ENCODE measurements around the gene NGEF. TPM values are rescaled to one million over a fixed set of nuclear protein-coding genes. Genes with fewer than 3 reads are reported as not detected.
A peak's percentile ranks its signal among the peaks of the same experiment; 100 is the strongest.

NGEF gene
- total RNA-seq, 2 experiments from 2014 or later: not detected

- Mint-ChIP-seq H3K4me1 (ENCODE audit: low read depth) (peaks cover 15% of the 10 kb centered on the region), H3K4me3 (no peak overlapping the region), H3K9me3 (no peaks in the 10 kb centered on the region), H3K27ac (no peak overlapping the region), H3K36me3 (ENCODE audit: low read depth) (peaks cover 87% of the 10 kb centered on the region), H3K27me3 (no peaks in the 10 kb centered on the region)
- Histone ChIP-seq H3K27ac (ENCODE audit: low read depth in 1 of 2, low read length in 2 of 2) (no peak overlapping the region), H3K4me3 (ENCODE audit: low read length) (no peak overlapping the region), H3K27me3 (ENCODE audit: control insufficient read depth in 1 of 2, insufficient read depth in 2 of 2, low read length in 2 of 2) (no peaks in the 10 kb centered on the region), H3K36me3 (ENCODE audit: insufficient read depth, low read length) (peaks cover 91% of the 10 kb centered on the region), H3K4me1 (ENCODE audit: insufficient read depth, low read length) (no peaks in the 10 kb centered on the region), H3K9me3 (ENCODE audit: control insufficient read depth in 1 of 2, insufficient read depth in 1 of 2, low read length in 2 of 2) (no peaks in the 10 kb centered on the region)
- POLR2A ChIA-PET: no interaction called here
- TF ChIP-seq, protein P1, sequence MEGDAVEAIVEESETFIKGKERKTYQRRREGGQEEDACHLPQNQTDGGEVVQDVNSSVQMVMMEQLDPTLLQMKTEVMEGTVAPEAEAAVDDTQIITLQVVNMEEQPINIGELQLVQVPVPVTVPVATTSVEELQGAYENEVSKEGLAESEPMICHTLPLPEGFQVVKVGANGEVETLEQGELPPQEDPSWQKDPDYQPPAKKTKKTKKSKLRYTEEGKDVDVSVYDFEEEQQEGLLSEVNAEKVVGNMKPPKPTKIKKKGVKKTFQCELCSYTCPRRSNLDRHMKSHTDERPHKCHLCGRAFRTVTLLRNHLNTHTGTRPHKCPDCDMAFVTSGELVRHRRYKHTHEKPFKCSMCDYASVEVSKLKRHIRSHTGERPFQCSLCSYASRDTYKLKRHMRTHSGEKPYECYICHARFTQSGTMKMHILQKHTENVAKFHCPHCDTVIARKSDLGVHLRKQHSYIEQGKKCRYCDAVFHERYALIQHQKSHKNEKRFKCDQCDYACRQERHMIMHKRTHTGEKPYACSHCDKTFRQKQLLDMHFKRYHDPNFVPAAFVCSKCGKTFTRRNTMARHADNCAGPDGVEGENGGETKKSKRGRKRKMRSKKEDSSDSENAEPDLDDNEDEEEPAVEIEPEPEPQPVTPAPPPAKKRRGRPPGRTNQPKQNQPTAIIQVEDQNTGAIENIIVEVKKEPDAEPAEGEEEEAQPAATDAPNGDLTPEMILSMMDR (IDR thresholded peaks at IDR 0.05): no peak
- ATAC-seq (ENCODE audit: poor library complexity) (no peak), DNase-seq (no peak)
- intact Hi-C loops (cut with DNase I, micrococcal nuclease): no loop called here
- CTCF ChIA-PET: interaction anchor here (0.7 kb wide), 1 partner anchor 407 kb away, joined by 3 read pairs; the partner anchor contains the start of gene ATG16L1
Observed at GRCh38 chr2:232843834-232844233, 169.2 kb downstream of the NGEF start.

DNA sequence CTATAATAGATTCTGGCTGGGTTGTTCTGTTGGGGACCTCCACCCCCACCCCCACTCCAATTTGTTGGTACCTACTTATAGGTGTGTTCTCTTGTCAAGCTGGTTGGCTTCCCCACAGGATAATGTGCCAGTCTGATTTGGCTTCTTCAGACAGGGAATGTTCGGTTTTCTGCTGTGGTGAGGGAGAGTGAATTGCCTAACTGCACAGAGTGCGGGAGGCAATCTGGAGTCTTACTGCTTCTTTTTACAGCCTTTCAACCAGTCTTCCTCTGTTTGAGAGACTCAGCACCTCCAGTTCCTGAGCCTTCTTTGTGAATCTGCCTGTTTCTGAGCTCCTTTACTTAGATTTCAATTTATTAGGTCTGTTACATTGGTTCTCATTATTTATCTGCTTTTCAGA is 170.4 kb downstream of the NGEF start:
- intact Hi-C loops (cut with DNase I, micrococcal nuclease): no loop called here

GRCh38 chr2:232839411-232840079 is 173.5 kb downstream of the NGEF start:
- peaks cover 35% of the 10 kb centered on the region for H3K4me1 Mint-ChIP-seq (ENCODE audit: low read depth)
- no peak overlapping the region for H3K27ac ChIP-seq (ENCODE audit: low read depth in 1 of 2, low read length in 2 of 2)
- H3K36me3 ChIP-seq (ENCODE audit: insufficient read depth, low read length): peaks cover 70% of the 10 kb centered on the region
- no peak overlapping the region for H3K4me3 Mint-ChIP-seq
- H3K9me3 Mint-ChIP-seq: no peaks in the 10 kb centered on the region
- TF ChIP-seq, protein P1 (IDR thresholded peaks at IDR 0.05): no peak
- ATAC-seq (ENCODE audit: poor library complexity): no peak
- intact Hi-C loops (cut with DNase I, micrococcal nuclease): no loop called here
- DNase-seq: peak in 3 of 14 experiments; percentile 22 to 40 (median 36)
- peak overlapping the region; percentile 75 for H3K27ac Mint-ChIP-seq
- peaks cover 86% of the 10 kb centered on the region for H3K36me3 Mint-ChIP-seq (ENCODE audit: low read depth)
- ChIA-PET CTCF (interaction anchor here (1.2 kb wide), 1 partner anchor 13 kb away, joined by 3 read pairs; no protein-coding TSS in a partner anchor), POLR2A (no interaction called here)
- no peaks in the 10 kb centered on the region for H3K27me3 ChIP-seq (ENCODE audit: control insufficient read depth in 1 of 2, insufficient read depth in 2 of 2, low read length in 2 of 2)
- H3K4me3 ChIP-seq (ENCODE audit: low read length): no peak overlapping the region
- no peaks in the 10 kb centered on the region for H3K27me3 Mint-ChIP-seq
- no peaks in the 10 kb centered on the region for H3K9me3 ChIP-seq (ENCODE audit: control insufficient read depth in 1 of 2, insufficient read depth in 1 of 2, low read length in 2 of 2)
- peaks cover 19% of the 10 kb centered on the region for H3K4me1 ChIP-seq (ENCODE audit: insufficient read depth, low read length)

More for the DNA sequence above, 170.4 kb downstream of the NGEF start:
- no peaks in the 10 kb centered on the region for H3K27me3 ChIP-seq (ENCODE audit: control insufficient read depth in 1 of 2, insufficient read depth in 2 of 2, low read length in 2 of 2)
- TF ChIP-seq, protein P1 (IDR thresholded peaks at IDR 0.05): no peak
- no peak overlapping the region for H3K4me3 ChIP-seq (ENCODE audit: low read length)
- Mint-ChIP-seq H3K4me3 (no peak overlapping the region), H3K4me1 (ENCODE audit: low read depth) (peaks cover 26% of the 10 kb centered on the region), H3K9me3 (no peaks in the 10 kb centered on the region), H3K27me3 (no peaks in the 10 kb centered on the region), H3K36me3 (ENCODE audit: low read depth) (peaks cover 87% of the 10 kb centered on the region), H3K27ac (peak overlapping the region; percentile 8)
- ChIA-PET CTCF (no interaction called here), POLR2A (no interaction called here)
- peaks cover 80% of the 10 kb centered on the region for H3K36me3 ChIP-seq (ENCODE audit: insufficient read depth, low read length)
- peaks cover 9% of the 10 kb centered on the region for H3K4me1 ChIP-seq (ENCODE audit: insufficient read depth, low read length)
- DNase-seq: no peak
- no peak overlapping the region for H3K27ac ChIP-seq (ENCODE audit: low read depth in 1 of 2, low read length in 2 of 2)
- no peak for ATAC-seq (ENCODE audit: poor library complexity)
- no peaks in the 10 kb centered on the region for H3K9me3 ChIP-seq (ENCODE audit: control insufficient read depth in 1 of 2, insufficient read depth in 1 of 2, low read length in 2 of 2)

All from CD4-positive, alpha-beta T cell (primary cell).